ENCODE data around the gene SEC23A. TPM values are rescaled to one million over a fixed set of nuclear protein-coding genes. Genes with fewer than 3 reads are reported as not detected.

SEC23A gene
- total and polyA plus RNA-seq, 2 of the 8 experiments (the other 6 are each of a cell fraction or from before 2014, with no cell fraction given) = 30.9 to 58.2 TPM

DNA sequence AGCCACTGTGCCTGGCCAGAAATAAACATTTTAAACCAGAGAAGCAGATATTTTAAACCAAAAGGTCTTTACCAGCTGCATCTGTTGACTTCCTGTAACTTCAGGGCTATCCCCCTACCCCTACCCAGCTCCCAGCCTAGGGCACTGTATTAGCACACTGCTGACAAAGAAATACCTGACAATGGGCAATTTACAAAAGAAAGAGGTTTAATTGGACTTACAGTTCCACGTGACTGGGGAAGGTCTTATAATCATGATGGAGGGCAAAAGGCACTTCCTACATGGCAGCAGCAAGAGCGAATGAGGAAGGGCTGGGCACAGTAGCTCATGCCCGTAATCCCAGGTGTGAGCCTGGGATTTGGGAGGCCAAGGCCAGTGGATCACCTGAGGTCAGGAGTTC is 37.1 kb upstream of the SEC23A start (continued):
- TF ChIP-seq, protein P1, sequence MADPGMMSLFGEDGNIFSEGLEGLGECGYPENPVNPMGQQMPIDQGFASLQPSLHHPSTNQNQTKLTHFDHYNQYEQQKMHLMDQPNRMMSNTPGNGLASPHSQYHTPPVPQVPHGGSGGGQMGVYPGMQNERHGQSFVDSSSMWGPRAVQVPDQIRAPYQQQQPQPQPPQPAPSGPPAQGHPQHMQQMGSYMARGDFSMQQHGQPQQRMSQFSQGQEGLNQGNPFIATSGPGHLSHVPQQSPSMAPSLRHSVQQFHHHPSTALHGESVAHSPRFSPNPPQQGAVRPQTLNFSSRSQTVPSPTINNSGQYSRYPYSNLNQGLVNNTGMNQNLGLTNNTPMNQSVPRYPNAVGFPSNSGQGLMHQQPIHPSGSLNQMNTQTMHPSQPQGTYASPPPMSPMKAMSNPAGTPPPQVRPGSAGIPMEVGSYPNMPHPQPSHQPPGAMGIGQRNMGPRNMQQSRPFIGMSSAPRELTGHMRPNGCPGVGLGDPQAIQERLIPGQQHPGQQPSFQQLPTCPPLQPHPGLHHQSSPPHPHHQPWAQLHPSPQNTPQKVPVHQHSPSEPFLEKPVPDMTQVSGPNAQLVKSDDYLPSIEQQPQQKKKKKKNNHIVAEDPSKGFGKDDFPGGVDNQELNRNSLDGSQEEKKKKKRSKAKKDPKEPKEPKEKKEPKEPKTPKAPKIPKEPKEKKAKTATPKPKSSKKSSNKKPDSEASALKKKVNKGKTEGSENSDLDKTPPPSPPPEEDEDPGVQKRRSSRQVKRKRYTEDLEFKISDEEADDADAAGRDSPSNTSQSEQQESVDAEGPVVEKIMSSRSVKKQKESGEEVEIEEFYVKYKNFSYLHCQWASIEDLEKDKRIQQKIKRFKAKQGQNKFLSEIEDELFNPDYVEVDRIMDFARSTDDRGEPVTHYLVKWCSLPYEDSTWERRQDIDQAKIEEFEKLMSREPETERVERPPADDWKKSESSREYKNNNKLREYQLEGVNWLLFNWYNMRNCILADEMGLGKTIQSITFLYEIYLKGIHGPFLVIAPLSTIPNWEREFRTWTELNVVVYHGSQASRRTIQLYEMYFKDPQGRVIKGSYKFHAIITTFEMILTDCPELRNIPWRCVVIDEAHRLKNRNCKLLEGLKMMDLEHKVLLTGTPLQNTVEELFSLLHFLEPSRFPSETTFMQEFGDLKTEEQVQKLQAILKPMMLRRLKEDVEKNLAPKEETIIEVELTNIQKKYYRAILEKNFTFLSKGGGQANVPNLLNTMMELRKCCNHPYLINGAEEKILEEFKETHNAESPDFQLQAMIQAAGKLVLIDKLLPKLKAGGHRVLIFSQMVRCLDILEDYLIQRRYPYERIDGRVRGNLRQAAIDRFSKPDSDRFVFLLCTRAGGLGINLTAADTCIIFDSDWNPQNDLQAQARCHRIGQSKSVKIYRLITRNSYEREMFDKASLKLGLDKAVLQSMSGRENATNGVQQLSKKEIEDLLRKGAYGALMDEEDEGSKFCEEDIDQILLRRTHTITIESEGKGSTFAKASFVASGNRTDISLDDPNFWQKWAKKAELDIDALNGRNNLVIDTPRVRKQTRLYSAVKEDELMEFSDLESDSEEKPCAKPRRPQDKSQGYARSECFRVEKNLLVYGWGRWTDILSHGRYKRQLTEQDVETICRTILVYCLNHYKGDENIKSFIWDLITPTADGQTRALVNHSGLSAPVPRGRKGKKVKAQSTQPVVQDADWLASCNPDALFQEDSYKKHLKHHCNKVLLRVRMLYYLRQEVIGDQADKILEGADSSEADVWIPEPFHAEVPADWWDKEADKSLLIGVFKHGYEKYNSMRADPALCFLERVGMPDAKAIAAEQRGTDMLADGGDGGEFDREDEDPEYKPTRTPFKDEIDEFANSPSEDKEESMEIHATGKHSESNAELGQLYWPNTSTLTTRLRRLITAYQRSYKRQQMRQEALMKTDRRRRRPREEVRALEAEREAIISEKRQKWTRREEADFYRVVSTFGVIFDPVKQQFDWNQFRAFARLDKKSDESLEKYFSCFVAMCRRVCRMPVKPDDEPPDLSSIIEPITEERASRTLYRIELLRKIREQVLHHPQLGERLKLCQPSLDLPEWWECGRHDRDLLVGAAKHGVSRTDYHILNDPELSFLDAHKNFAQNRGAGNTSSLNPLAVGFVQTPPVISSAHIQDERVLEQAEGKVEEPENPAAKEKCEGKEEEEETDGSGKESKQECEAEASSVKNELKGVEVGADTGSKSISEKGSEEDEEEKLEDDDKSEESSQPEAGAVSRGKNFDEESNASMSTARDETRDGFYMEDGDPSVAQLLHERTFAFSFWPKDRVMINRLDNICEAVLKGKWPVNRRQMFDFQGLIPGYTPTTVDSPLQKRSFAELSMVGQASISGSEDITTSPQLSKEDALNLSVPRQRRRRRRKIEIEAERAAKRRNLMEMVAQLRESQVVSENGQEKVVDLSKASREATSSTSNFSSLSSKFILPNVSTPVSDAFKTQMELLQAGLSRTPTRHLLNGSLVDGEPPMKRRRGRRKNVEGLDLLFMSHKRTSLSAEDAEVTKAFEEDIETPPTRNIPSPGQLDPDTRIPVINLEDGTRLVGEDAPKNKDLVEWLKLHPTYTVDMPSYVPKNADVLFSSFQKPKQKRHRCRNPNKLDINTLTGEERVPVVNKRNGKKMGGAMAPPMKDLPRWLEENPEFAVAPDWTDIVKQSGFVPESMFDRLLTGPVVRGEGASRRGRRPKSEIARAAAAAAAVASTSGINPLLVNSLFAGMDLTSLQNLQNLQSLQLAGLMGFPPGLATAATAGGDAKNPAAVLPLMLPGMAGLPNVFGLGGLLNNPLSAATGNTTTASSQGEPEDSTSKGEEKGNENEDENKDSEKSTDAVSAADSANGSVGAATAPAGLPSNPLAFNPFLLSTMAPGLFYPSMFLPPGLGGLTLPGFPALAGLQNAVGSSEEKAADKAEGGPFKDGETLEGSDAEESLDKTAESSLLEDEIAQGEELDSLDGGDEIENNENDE (IDR thresholded peaks at IDR 0.05; ENCODE audit: insufficient replicate concordance, low read length) = no peak
- TF ChIP-seq SIX5 (IDR thresholded peaks at IDR 0.05; ENCODE audit: low read depth, low read length) (no peak), MAFK (IDR thresholded peaks at IDR 0.05; ENCODE audit: low read depth, low read length) (no peak), CHD1 (IDR thresholded peaks at IDR 0.05; ENCODE audit: low read depth, low read length) (no peak), YY1 (IDR thresholded peaks at IDR 0.05; ENCODE audit: low read depth, low read length) (no peak), JUN (IDR thresholded peaks at IDR 0.05; ENCODE audit: low read depth, low read length) (no peak), TAF1 (IDR thresholded peaks at IDR 0.05; ENCODE audit: low read depth, low read length) (no peak), POU5F1 (IDR thresholded peaks at IDR 0.05; ENCODE audit: low read depth, low read length) (no peak), HDAC6 (IDR thresholded peaks at IDR 0.05; ENCODE audit: low read depth, low read length) (no peak)

Measured in H1 (cell line).